HEK293 (cell line): Measurements from ENCODE around the gene ELN.

Experiments used
- CTCF ChIA-PET: fragments of 350-600 bp; formaldehyde crosslinking; extraction: SDS; loops from one replicate; lab custom pipeline; 2021; ENCODE audit warnings: antibody characterized with exemption; lab: Yijun Ruan, JAX
- POLR2A ChIA-PET: fragments of 300-600 bp; formaldehyde crosslinking; extraction: SDS; loops from one replicate; lab custom pipeline; 2020; ENCODE audit warnings: antibody characterized with exemption, inconsistent platforms; lab: Yijun Ruan, JAX
- H3K27ac ChIP-seq: fragments of 200-500 bp; sonication (Bioruptor generic); 2 replicates; pipeline ENCODE4 v1.5.1; 2014; ENCODE audit warnings: low read depth, low read length, control low read depth, inconsistent platforms; ENCODE audit errors: extremely low read depth
- H3K36me3 ChIP-seq, 2 experiments: fragments of 200-500 bp in 1 of 2; sonication (Bioruptor generic) in 1 of 2; 1 replicate in 1 of 2; 2 replicates in 1 of 2; pipeline ENCODE4 v1.5.1; 2014 to 2017; ENCODE audit warnings: inconsistent platforms in 2 of 2, low read length in 2 of 2; ENCODE audit not compliant: control insufficient read depth in 2 of 2, insufficient read depth in 1 of 2
- H3K4me1 ChIP-seq: fragments of 200-500 bp; sonication (Bioruptor generic); 2 replicates; pipeline ENCODE4 v1.5.1; 2014; ENCODE audit warnings: mild to moderate bottlenecking, low read length, inconsistent platforms; ENCODE audit not compliant: control insufficient read depth, insufficient read depth
- H3K4me3 ChIP-seq: 2 replicates; pipeline ENCODE4 v1.5.1; 2011; ENCODE audit warnings: low read depth, mild to moderate bottlenecking, control low read depth, low read length, moderate library complexity
- H3K9me3 ChIP-seq: fragments of 200-500 bp; sonication (Bioruptor generic); 2 replicates; pipeline ENCODE4 v1.5.1; 2014; ENCODE audit warnings: low read depth, low read length, inconsistent platforms; ENCODE audit not compliant: control insufficient read depth, insufficient read depth
- AEBP2 ChIP-seq: fragments of 450-650 bp; formaldehyde crosslinking; IDR thresholded peaks from 2 replicates; pipeline ENCODE4 v1.5.1; 2016; ENCODE audit warnings: missing biosample characterization, missing genetic modification characterization, borderline replicate concordance
- GLIS1 ChIP-seq: fragments of 450-650 bp; formaldehyde crosslinking; IDR thresholded peaks from 2 replicates; pipeline ENCODE4 v1.5.1; 2016; ENCODE audit warnings: missing biosample characterization, missing genetic modification characterization
- HOXC10 ChIP-seq: sonication (generic); formaldehyde crosslinking; IDR thresholded peaks from 2 replicates; pipeline ENCODE4 v1.8.1; 2023; ENCODE audit warnings: mild to moderate bottlenecking, missing genetic modification reagents
- IKZF3 ChIP-seq: fragments of 450-650 bp; IDR thresholded peaks from 2 replicates; pipeline ENCODE4 v1.5.0; 2018; ENCODE audit warnings: missing biosample characterization, mild to moderate bottlenecking, missing genetic modification characterization, moderate library complexity
- KLF16 ChIP-seq: fragments of 450-650 bp; formaldehyde crosslinking; IDR thresholded peaks from 2 replicates; pipeline ENCODE4 v1.5.1; 2017; ENCODE audit warnings: missing biosample characterization, missing genetic modification characterization
- KLF7 ChIP-seq: fragments of 450-650 bp; formaldehyde crosslinking; IDR thresholded peaks from 2 replicates; pipeline ENCODE4 v1.5.1; 2016; ENCODE audit warnings: missing biosample characterization, missing genetic modification characterization, borderline replicate concordance
- PRDM10 ChIP-seq: fragments of 450-650 bp; formaldehyde crosslinking; IDR thresholded peaks from 2 replicates; pipeline ENCODE4 v1.5.1; 2016; ENCODE audit warnings: missing biosample characterization, missing genetic modification characterization
- PRDM4 ChIP-seq: fragments of 450-650 bp; formaldehyde crosslinking; IDR thresholded peaks from 2 replicates; pipeline ENCODE4 v1.5.1; 2017; ENCODE audit warnings: missing biosample characterization, missing genetic modification characterization
- RBAK ChIP-seq: fragments of 450-650 bp; formaldehyde crosslinking; IDR thresholded peaks from 2 replicates; pipeline ENCODE4 v1.5.1; 2016; ENCODE audit warnings: missing biosample characterization, missing genetic modification characterization
- SP7 ChIP-seq: fragments of 450-650 bp; formaldehyde crosslinking; IDR thresholded peaks from 2 replicates; pipeline ENCODE4 v1.5.1; 2016; ENCODE audit warnings: missing biosample characterization, missing genetic modification characterization
- YY1 ChIP-seq: fragments of 450-650 bp; formaldehyde crosslinking; IDR thresholded peaks from 2 replicates; pipeline ENCODE4 v1.5.1; 2018; ENCODE audit warnings: missing biosample characterization, missing genetic modification characterization
- ZBTB6 ChIP-seq: fragments of 450-650 bp; formaldehyde crosslinking; IDR thresholded peaks from 2 replicates; pipeline ENCODE4 v1.5.1; 2017; ENCODE audit warnings: missing biosample characterization, missing genetic modification characterization
- ZFP41 ChIP-seq: fragments of 450-650 bp; formaldehyde crosslinking; IDR thresholded peaks from 2 replicates; pipeline ENCODE4 v1.5.1; 2016; ENCODE audit warnings: missing biosample characterization, missing genetic modification characterization, borderline replicate concordance
- ZNF302 ChIP-seq: fragments of 450-650 bp; formaldehyde crosslinking; IDR thresholded peaks from 2 replicates; pipeline ENCODE4 v1.5.1; 2016; ENCODE audit warnings: missing biosample characterization, missing genetic modification characterization, low read depth
- ZNF311 ChIP-seq: fragments of 450-650 bp; formaldehyde crosslinking; IDR thresholded peaks from 2 replicates; pipeline ENCODE4 v1.5.1; 2017; ENCODE audit warnings: missing biosample characterization, missing genetic modification characterization, borderline replicate concordance
- ZNF341 ChIP-seq: fragments of 450-650 bp; formaldehyde crosslinking; IDR thresholded peaks from 2 replicates; pipeline ENCODE4; 2016; ENCODE audit warnings: low read depth, missing biosample characterization, missing genetic modification characterization
- ZNF350 ChIP-seq: fragments of 450-650 bp; formaldehyde crosslinking; IDR thresholded peaks from 2 replicates; pipeline ENCODE4 v1.5.0; 2017; ENCODE audit warnings: missing biosample characterization, mild to moderate bottlenecking, missing genetic modification characterization
- ZNF354C ChIP-seq: fragments of 450-650 bp; formaldehyde crosslinking; IDR thresholded peaks from 2 replicates; pipeline ENCODE4 v1.5.1; 2016; ENCODE audit warnings: missing biosample characterization, missing genetic modification characterization, low read depth, borderline replicate concordance
- ZNF548 ChIP-seq: fragments of 450-650 bp; formaldehyde crosslinking; IDR thresholded peaks from 2 replicates; pipeline ENCODE4 v1.5.1; 2016; ENCODE audit warnings: missing biosample characterization, missing genetic modification characterization
- ZNF621 ChIP-seq: fragments of 450-650 bp; formaldehyde crosslinking; IDR thresholded peaks from 2 replicates; pipeline ENCODE4 v1.5.1; 2017; ENCODE audit warnings: missing biosample characterization, missing genetic modification characterization
- ZNF629 ChIP-seq: fragments of 450-650 bp; formaldehyde crosslinking; IDR thresholded peaks from 2 replicates; pipeline ENCODE4 v1.5.1; 2017; ENCODE audit warnings: missing biosample characterization, missing genetic modification characterization
- ZNF660 ChIP-seq: fragments of 450-650 bp; IDR thresholded peaks from 2 replicates; pipeline ENCODE4 v1.5.1; 2018; ENCODE audit warnings: missing biosample characterization, mild to moderate bottlenecking, missing genetic modification characterization
- ZNF677 ChIP-seq: fragments of 450-650 bp; IDR thresholded peaks from 2 replicates; pipeline ENCODE4 v1.5.0; 2018; ENCODE audit warnings: missing biosample characterization, mild to moderate bottlenecking, missing genetic modification characterization, moderate library complexity
- ZNF768 ChIP-seq: fragments of 450-650 bp; formaldehyde crosslinking; IDR thresholded peaks from 2 replicates; pipeline ENCODE4 v1.5.1; 2018; ENCODE audit warnings: missing biosample characterization, mild to moderate bottlenecking, missing genetic modification characterization
- ZNF777 ChIP-seq: fragments of 450-650 bp; formaldehyde crosslinking; IDR thresholded peaks from 2 replicates; pipeline ENCODE4 v1.5.1; 2017; ENCODE audit warnings: missing biosample characterization, missing genetic modification characterization, borderline replicate concordance

ELN gene

GRCh38 chr7:74021546-74022320 is 6.2 kb upstream of the ELN start:
- no peak overlapping the region for H3K4me3 ChIP-seq
- CTCF ChIA-PET = interaction anchor here (0.6 kb wide), 2 partner anchors 384 to 477 kb away, joined by 3 read pairs; no protein-coding TSS in a partner anchor
- H3K9me3 ChIP-seq = no peaks in the 10 kb centered on the region
- H3K27ac ChIP-seq = no peak overlapping the region
- no peaks in the 10 kb centered on the region for H3K36me3 ChIP-seq
- POLR2A ChIA-PET = interaction anchor here (0.6 kb wide), 1 partner anchor 176 kb away, joined by 9 read pairs; no protein-coding TSS in a partner anchor
- TF ChIP-seq SP7 (tag by site-specific recombination) (no peak), ZBTB6 (peak; percentile 46; the same call in 1 of the 2 replicates), PRDM10 (tag by site-specific recombination) (no peak), YY1 (tag by site-specific recombination) (no peak), ZNF354C (tag by site-specific recombination) (no peak), ZNF311 (no peak), AEBP2 (tag by site-specific recombination) (no peak), RBAK (no peak), KLF16 (tag by site-specific recombination) (no peak), ZNF302 (tag by site-specific recombination) (no peak), ZNF341 (tag by site-specific recombination) (peak; percentile 40; the same call in 1 of the 2 replicates), ZNF660 (tag by site-specific recombination) (no peak), ZNF677 (tag by site-specific recombination) (no peak), ZFP41 (tag by site-specific recombination) (no peak), ZNF548 (tag by site-specific recombination) (no peak), GLIS1 (tag by site-specific recombination) (0 out of 2 replicates have a peak, but pooled peaks have one; percentile 15), KLF7 (tag by site-specific recombination) (no peak), ZNF768 (no peak), ZNF350 (tag by site-specific recombination) (no peak), IKZF3 (no peak), ZNF777 (tag by site-specific recombination) (no peak), ZNF621 (no peak), HOXC10 (CRISPR knock-in tag) (no peak), PRDM4 (tag by site-specific recombination) (no peak), ZNF629 (no peak)
- H3K4me1 ChIP-seq = no peaks in the 10 kb centered on the region
